ENCODE results near the gene SORCS2.

The SORCS2 gene

GRCh38 chr4:7330031-7330596, 137.8 kb downstream of the SORCS2 start:
- FAIRE-seq, result no peak

- no peak for FAIRE-seq
These were observed 138.7 kb downstream of the SORCS2 start for GRCh38 chr4:7330811-7331681.

GRCh38 chr4:7331682-7332000, 139.3 kb downstream of the SORCS2 start:
- FAIRE-seq, result no peak

- no peak for FAIRE-seq
These were observed 140.1 kb downstream of the SORCS2 start for GRCh38 chr4:7332216-7333023.

- FAIRE-seq, result no peak
These were observed 140.9 kb downstream of the SORCS2 start for GRCh38 chr4:7333024-7333780.

- FAIRE-seq, result no peak
These were observed 141.6 kb downstream of the SORCS2 start for GRCh38 chr4:7333801-7334421.

- no peak for FAIRE-seq
These were observed 142.4 kb downstream of the SORCS2 start for GRCh38 chr4:7334521-7335275.

- no peak for FAIRE-seq
These were observed 143.2 kb downstream of the SORCS2 start for GRCh38 chr4:7335344-7336066.

GRCh38 chr4:7336067-7336569, 143.8 kb downstream of the SORCS2 start:
- no peak for FAIRE-seq

- FAIRE-seq, result no peak
These were observed 144.4 kb downstream of the SORCS2 start for GRCh38 chr4:7336732-7337131.

GRCh38 chr4:7337196-7338058, 145.1 kb downstream of the SORCS2 start:
- FAIRE-seq, result no peak

- no peak for FAIRE-seq
These were observed 145.7 kb downstream of the SORCS2 start for GRCh38 chr4:7338059-7338452.

GRCh38 chr4:7338876-7339623, 146.7 kb downstream of the SORCS2 start:
- FAIRE-seq, result no peak

- no peak for FAIRE-seq
These were observed 147.6 kb downstream of the SORCS2 start for GRCh38 chr4:7339751-7340552.

- no peak for FAIRE-seq
These were observed 148.5 kb downstream of the SORCS2 start for GRCh38 chr4:7340553-7341433.

GRCh38 chr4:7341491-7342222, 149.3 kb downstream of the SORCS2 start:
- FAIRE-seq, result no peak

Measured in islet of Langerhans (tissue), 1 donor.